ENCODE data around the gene ADCY7. TPM values are rescaled to one million over a fixed set of nuclear protein-coding genes. Genes with fewer than 3 reads are reported as not detected.

Gene ADCY7
- total RNA-seq, 1 experiment from 2014 or later, result 5.5 TPM

DNA sequence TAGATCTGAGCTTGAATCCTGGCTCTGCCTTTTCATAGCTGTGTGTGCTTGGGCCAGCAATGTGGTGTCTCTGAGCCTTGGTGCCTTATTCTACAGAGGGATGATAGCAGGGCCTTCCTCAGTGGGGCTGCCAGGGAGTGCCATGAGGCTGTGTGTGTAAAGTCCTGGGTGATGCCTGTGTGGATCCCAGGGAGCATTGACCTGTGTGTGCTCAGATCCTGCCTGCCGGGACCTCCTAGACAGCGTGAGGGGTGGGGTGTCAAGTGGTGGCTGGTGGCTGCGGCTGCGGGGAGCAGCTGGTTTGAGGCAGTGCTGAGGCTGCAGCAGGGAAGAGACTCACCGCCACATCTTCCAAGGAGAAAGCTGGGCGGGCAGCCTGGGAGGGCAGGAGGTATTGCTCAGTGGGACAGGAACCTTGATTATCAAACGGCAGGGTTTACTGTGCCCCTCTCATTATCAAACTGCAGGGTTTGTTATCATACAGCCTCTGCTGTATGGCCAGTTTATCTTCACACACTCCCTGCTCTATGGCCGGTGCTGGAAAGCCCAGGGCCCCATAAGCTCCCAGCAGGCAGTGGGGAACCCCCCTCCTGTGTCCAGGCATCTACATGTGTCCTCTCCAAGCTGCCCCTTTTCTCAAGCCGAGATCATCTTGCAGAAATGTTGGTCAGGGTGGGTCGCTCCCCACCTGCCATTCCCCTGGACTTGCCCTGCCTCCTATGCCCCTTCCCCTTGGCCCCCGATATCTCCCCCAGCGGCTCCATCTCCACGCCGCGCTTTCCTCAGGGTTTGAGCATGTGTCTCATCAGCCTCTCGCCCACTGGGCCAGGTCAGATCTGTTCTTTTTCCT, 3.1 kb upstream of the ADCY7 start:
- ChIA-PET CTCF (no interaction called here), POLR2A (ENCODE audit: low non-redundant PET) (no interaction called here)
- Histone ChIP-seq H3K27ac (ENCODE audit: low read depth, low read length, poor library complexity, severe bottlenecking) (no peak overlapping the region), H3K4me3 (ENCODE audit: low read depth, low read length, poor library complexity, severe bottlenecking) (no peak overlapping the region), H3K4me1 (ENCODE audit: insufficient read depth, low read length, poor library complexity, severe bottlenecking) (peaks cover 31% of the 10 kb centered on the region), H3K27me3 (replicated peaks; ENCODE audit: insufficient read depth, low read depth, low read length, poor library complexity) (no peaks in the 10 kb centered on the region), H3K36me3 (ENCODE audit: insufficient read depth, low read length, poor library complexity, severe bottlenecking) (no peaks in the 10 kb centered on the region), H3K9me3 (ENCODE audit: low read depth, low read length, poor library complexity, severe bottlenecking) (no peaks in the 10 kb centered on the region)
- DNase-seq (ENCODE audit: low spot score), result no peak
- intact Hi-C loops (cut with micrococcal nuclease; ENCODE audit: unreplicated experiment), result no loop called here
- TF ChIP-seq, protein P1, sequence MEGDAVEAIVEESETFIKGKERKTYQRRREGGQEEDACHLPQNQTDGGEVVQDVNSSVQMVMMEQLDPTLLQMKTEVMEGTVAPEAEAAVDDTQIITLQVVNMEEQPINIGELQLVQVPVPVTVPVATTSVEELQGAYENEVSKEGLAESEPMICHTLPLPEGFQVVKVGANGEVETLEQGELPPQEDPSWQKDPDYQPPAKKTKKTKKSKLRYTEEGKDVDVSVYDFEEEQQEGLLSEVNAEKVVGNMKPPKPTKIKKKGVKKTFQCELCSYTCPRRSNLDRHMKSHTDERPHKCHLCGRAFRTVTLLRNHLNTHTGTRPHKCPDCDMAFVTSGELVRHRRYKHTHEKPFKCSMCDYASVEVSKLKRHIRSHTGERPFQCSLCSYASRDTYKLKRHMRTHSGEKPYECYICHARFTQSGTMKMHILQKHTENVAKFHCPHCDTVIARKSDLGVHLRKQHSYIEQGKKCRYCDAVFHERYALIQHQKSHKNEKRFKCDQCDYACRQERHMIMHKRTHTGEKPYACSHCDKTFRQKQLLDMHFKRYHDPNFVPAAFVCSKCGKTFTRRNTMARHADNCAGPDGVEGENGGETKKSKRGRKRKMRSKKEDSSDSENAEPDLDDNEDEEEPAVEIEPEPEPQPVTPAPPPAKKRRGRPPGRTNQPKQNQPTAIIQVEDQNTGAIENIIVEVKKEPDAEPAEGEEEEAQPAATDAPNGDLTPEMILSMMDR (conservative IDR thresholded peaks at IDR 0.05; ENCODE audit: low read depth, low read length), result no peak
- TF ChIP-seq EZH2 (IDR thresholded peaks at IDR 0.05; ENCODE audit: borderline replicate concordance, low read depth, low read length, poor library complexity, severe bottlenecking), result no peak
- BruUV-seq (replicated peaks), result no TSS peak

DNA sequence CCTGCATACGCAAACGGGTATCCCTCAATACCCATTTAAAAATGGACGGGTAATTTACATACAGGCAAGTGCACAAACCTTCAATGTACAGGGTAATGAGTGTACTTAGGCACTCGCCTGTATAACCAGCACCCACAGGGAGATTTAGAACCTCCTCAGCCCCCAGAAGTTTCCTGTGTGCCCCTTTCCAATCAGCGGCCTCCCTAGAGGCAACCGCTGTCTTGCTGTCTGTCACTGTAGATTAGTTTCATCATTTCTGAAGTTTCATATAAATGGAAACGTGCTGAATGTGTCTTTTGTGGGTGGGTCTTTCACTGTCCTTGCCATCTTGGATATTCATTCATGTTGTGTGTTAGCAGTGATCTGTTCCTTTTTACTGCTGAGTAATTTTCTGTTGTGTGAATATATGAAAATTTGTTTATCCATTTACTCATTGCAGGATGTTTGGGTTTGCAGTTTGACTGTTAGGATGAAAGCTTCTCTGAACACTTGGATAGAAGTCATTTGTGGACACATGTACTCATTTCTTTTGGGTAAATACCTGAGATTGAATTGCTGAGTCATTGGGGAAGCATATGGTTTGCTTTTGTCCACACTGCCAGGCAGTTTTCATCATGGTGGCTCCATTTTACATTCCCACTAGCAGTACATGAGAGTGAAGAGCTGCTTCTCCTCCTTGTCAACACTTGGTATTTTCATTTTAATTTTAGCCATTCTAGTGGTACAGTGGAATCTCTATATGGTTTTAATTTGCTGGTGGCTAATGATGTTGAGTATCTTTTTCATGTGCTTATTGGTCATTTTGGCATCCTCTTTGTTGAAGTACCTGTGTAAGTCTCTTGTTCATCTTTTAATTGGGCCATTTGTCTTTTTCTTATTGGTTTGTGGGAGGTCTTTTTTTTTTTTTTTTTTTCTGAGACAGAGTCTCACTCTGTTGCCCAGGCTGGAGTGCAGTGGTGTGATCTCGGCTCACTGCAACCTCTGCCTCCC, 2.1 kb upstream of the ADCY7 start:
- CTCF ChIA-PET, result no interaction called here
- H3K27me3 ChIP-seq (replicated peaks; ENCODE audit: insufficient read depth, low read depth, low read length, poor library complexity), result no peaks in the 10 kb centered on the region
- TF ChIP-seq, protein P1 (conservative IDR thresholded peaks at IDR 0.05; ENCODE audit: low read depth, low read length), result no peak
- no peak for TF ChIP-seq EZH2 (IDR thresholded peaks at IDR 0.05; ENCODE audit: borderline replicate concordance, low read depth, low read length, poor library complexity, severe bottlenecking)

DNA sequence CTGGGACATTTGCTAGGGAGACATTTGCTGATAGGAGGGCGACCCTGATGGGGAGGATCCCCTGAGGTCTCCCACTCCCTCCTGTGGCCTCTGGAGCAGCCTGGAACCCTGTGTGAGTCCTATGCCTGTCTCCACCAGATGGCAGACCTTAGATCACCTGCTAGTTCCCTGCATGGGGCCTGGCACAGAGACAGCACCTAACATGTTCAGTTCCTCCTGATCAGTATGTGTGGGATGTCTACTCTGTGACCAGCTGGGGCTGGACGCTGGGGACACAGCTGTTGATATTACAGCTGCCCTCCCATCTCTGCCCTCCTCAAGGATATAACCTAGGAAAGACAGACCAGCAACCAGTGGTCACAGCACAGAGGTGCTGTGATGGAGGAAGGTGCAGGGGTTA, 1.1 kb upstream of the ADCY7 start:
- H3K27ac ChIP-seq (ENCODE audit: low read depth, low read length, poor library complexity, severe bottlenecking), result no peak overlapping the region
- ChIA-PET CTCF (no interaction called here), POLR2A (ENCODE audit: low non-redundant PET) (no interaction called here)
- H3K4me3 ChIP-seq (ENCODE audit: low read depth, low read length, poor library complexity, severe bottlenecking), result no peak overlapping the region
- H3K36me3 ChIP-seq (ENCODE audit: insufficient read depth, low read length, poor library complexity, severe bottlenecking), result no peaks in the 10 kb centered on the region
- peaks cover 22% of the 10 kb centered on the region for H3K4me1 ChIP-seq (ENCODE audit: insufficient read depth, low read length, poor library complexity, severe bottlenecking)
- intact Hi-C loops (cut with micrococcal nuclease; ENCODE audit: unreplicated experiment), result no loop called here
- no TSS peak for BruUV-seq (replicated peaks)
- no peak for DNase-seq (ENCODE audit: low spot score)
- H3K9me3 ChIP-seq (ENCODE audit: low read depth, low read length, poor library complexity, severe bottlenecking), result no peaks in the 10 kb centered on the region
- TF ChIP-seq EZH2 (IDR thresholded peaks at IDR 0.05; ENCODE audit: borderline replicate concordance, low read depth, low read length, poor library complexity, severe bottlenecking), result no peak
- TF ChIP-seq, protein P1 (conservative IDR thresholded peaks at IDR 0.05; ENCODE audit: low read depth, low read length), result peak; percentile 29; the same call in 1 of the 2 replicates
- no peaks in the 10 kb centered on the region for H3K27me3 ChIP-seq (replicated peaks; ENCODE audit: insufficient read depth, low read depth, low read length, poor library complexity)

More for the DNA sequence above, 2.1 kb upstream of the ADCY7 start:
- no TSS peak for BruUV-seq (replicated peaks)
- Histone ChIP-seq H3K4me1 (ENCODE audit: insufficient read depth, low read length, poor library complexity, severe bottlenecking) (peaks cover 31% of the 10 kb centered on the region), H3K36me3 (ENCODE audit: insufficient read depth, low read length, poor library complexity, severe bottlenecking) (no peaks in the 10 kb centered on the region), H3K27ac (ENCODE audit: low read depth, low read length, poor library complexity, severe bottlenecking) (no peak overlapping the region), H3K4me3 (ENCODE audit: low read depth, low read length, poor library complexity, severe bottlenecking) (no peak overlapping the region), H3K9me3 (ENCODE audit: low read depth, low read length, poor library complexity, severe bottlenecking) (no peaks in the 10 kb centered on the region)
- DNase-seq (ENCODE audit: low spot score), result no peak
- POLR2A ChIA-PET (ENCODE audit: low non-redundant PET), result no interaction called here
- intact Hi-C loops (cut with micrococcal nuclease; ENCODE audit: unreplicated experiment), result no loop called here
